ENCODE data around the gene MYCBP2.
"Not testable (repeated sequence)": the region's sequence is repeated elsewhere in the genome, so short reads cannot be mapped to it uniquely, and the experiment has no call there.

The MYCBP2 gene

GRCh38 chr13:77290342-77290741, 36.6 kb downstream of the MYCBP2 start:
- Histone ChIP-seq H3K27ac (no peak overlapping the region), H3K9ac (no peak overlapping the region), H3K4me2 (no peak overlapping the region), H3K4me3 (IDR thresholded peaks at IDR 0.05; ENCODE audit: insufficient read depth, low read depth, low read length) (no peak overlapping the region), H3K36me3 (ENCODE audit: insufficient read depth) (no peaks in the 10 kb centered on the region), H4K20me1 (ENCODE audit: insufficient read depth) (no peaks in the 10 kb centered on the region), H2AFZ (ENCODE audit: low read depth) (no peak overlapping the region), H3K27me3 (ENCODE audit: insufficient read depth, low read depth) (no peaks in the 10 kb centered on the region), H3K79me2 (ENCODE audit: insufficient read depth, low read depth) (no peaks in the 10 kb centered on the region), H3K4me1 (ENCODE audit: low read depth, poor library complexity, severe bottlenecking) (peaks cover 19% of the 10 kb centered on the region)
- no peak for TF ChIP-seq CTCF (conservative IDR thresholded peaks at IDR 0.05; ENCODE audit: low read depth, low read length)

GRCh38 chr13:77289851-77290250, 37.0 kb downstream of the MYCBP2 start:
- H3K4me3 ChIP-seq (IDR thresholded peaks at IDR 0.05; ENCODE audit: insufficient read depth, low read depth, low read length): no peak overlapping the region
- H3K4me2 ChIP-seq: no peak overlapping the region
- H2AFZ ChIP-seq (ENCODE audit: low read depth): no peak overlapping the region
- H3K27ac ChIP-seq: no peak overlapping the region
- no peaks in the 10 kb centered on the region for H3K27me3 ChIP-seq (ENCODE audit: insufficient read depth, low read depth)
- no peak for TF ChIP-seq CTCF (conservative IDR thresholded peaks at IDR 0.05; ENCODE audit: low read depth, low read length)
- no peaks in the 10 kb centered on the region for H3K79me2 ChIP-seq (ENCODE audit: insufficient read depth, low read depth)
- no peaks in the 10 kb centered on the region for H3K36me3 ChIP-seq (ENCODE audit: insufficient read depth)
- H3K9ac ChIP-seq: no peak overlapping the region
- peaks cover 19% of the 10 kb centered on the region for H3K4me1 ChIP-seq (ENCODE audit: low read depth, poor library complexity, severe bottlenecking)
- H4K20me1 ChIP-seq (ENCODE audit: insufficient read depth): no peaks in the 10 kb centered on the region

GRCh38 chr13:77285632-77286031, 41.3 kb downstream of the MYCBP2 start:
- H3K36me3 ChIP-seq (ENCODE audit: insufficient read depth); H3K79me2 ChIP-seq (ENCODE audit: insufficient read depth, low read depth): not testable (repeated sequence)

GRCh38 chr13:77285098-77285497, 41.8 kb downstream of the MYCBP2 start:
- Histone ChIP-seq H3K4me3 (IDR thresholded peaks at IDR 0.05; ENCODE audit: insufficient read depth, low read depth, low read length) (no peak overlapping the region), H3K36me3 (ENCODE audit: insufficient read depth) (no peaks in the 10 kb centered on the region), H3K79me2 (ENCODE audit: insufficient read depth, low read depth) (no peaks in the 10 kb centered on the region), H2AFZ (ENCODE audit: low read depth) (no peak overlapping the region), H3K27me3 (ENCODE audit: insufficient read depth, low read depth) (no peaks in the 10 kb centered on the region), H4K20me1 (ENCODE audit: insufficient read depth) (no peaks in the 10 kb centered on the region), H3K4me2 (no peak overlapping the region), H3K4me1 (ENCODE audit: low read depth, poor library complexity, severe bottlenecking) (no peaks in the 10 kb centered on the region), H3K9ac (no peak overlapping the region), H3K27ac (no peak overlapping the region)
- no peak for TF ChIP-seq CTCF (conservative IDR thresholded peaks at IDR 0.05; ENCODE audit: low read depth, low read length)

More at GRCh38 chr13:77285632-77286031, 41.3 kb downstream of the MYCBP2 start:
- H3K4me3 ChIP-seq (IDR thresholded peaks at IDR 0.05; ENCODE audit: insufficient read depth, low read depth, low read length); H3K27me3 ChIP-seq (ENCODE audit: insufficient read depth, low read depth); H3K27ac ChIP-seq; H3K4me1 ChIP-seq (ENCODE audit: low read depth, poor library complexity, severe bottlenecking); H2AFZ ChIP-seq (ENCODE audit: low read depth); H4K20me1 ChIP-seq (ENCODE audit: insufficient read depth); H3K4me2 ChIP-seq; H3K9ac ChIP-seq: not testable (repeated sequence)

- Histone ChIP-seq H2AFZ (ENCODE audit: low read depth) (no peak overlapping the region), H3K79me2 (ENCODE audit: insufficient read depth, low read depth) (no peaks in the 10 kb centered on the region), H3K36me3 (ENCODE audit: insufficient read depth) (no peaks in the 10 kb centered on the region), H3K4me2 (no peak overlapping the region), H3K27ac (no peak overlapping the region), H3K9ac (no peak overlapping the region), H3K27me3 (ENCODE audit: insufficient read depth, low read depth) (no peaks in the 10 kb centered on the region), H3K4me3 (IDR thresholded peaks at IDR 0.05; ENCODE audit: insufficient read depth, low read depth, low read length) (no peak overlapping the region), H4K20me1 (ENCODE audit: insufficient read depth) (no peaks in the 10 kb centered on the region), H3K4me1 (ENCODE audit: low read depth, poor library complexity, severe bottlenecking) (no peaks in the 10 kb centered on the region)
- no peak for TF ChIP-seq CTCF (conservative IDR thresholded peaks at IDR 0.05; ENCODE audit: low read depth, low read length)
These were observed 52.8 kb downstream of the MYCBP2 start for GRCh38 chr13:77274126-77274525.

Measured in KMS-11 (cell line).